ENCODE results near the gene PGAM4. TPM values are rescaled to one million over a fixed set of nuclear protein-coding genes. Genes with fewer than 3 reads are reported as not detected.
"Not testable (repeated sequence)": the region's sequence is repeated elsewhere in the genome, so short reads cannot be mapped to it uniquely, and the experiment has no call there.

The PGAM4 gene
- total RNA-seq, 1 donor: not detected

DNA sequence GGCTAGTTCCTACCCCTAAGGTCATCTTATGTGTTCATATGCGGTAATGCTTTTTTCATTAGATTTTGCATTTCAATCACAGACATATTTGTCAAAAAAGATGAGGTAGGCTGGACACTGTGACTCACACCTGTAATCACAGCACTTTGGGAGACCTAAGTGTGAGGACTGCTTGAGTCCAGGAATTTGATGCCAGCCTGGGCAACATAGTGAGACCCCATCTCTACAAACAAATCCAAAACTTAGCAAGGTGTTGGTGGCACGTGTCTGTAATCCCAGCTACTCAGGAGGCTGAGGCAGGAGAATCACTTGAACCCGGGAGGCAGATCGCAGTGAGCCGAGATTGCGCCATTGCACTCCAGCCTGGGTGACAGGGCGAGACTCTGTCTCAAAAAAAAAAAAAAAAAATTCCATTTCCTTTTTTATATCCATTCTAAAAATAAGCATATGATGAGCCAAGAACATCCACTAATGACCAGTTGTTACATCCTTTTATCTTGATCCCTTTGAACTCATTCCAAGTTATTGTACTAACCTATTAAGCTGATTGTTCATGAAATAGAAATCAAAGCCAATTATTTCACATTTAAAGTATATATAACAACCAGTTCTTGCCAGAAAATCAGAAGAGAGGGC, 23.4 kb downstream of the PGAM4 start:
- DNase-seq (ENCODE audit: insufficient read length, low spot score, missing footprints): no peak
- no peak overlapping the region for H2AFZ ChIP-seq (ENCODE audit: low read length)
- H3K4me2 ChIP-seq (ENCODE audit: insufficient read depth, low read length): no peak overlapping the region
- H3K9me3 ChIP-seq (ENCODE audit: low read depth, low read length): no peaks in the 10 kb centered on the region
- H3K27me3 ChIP-seq (ENCODE audit: insufficient read depth, low read length): no peaks in the 10 kb centered on the region
- H3K36me3 ChIP-seq (ENCODE audit: insufficient read depth, low read length): no peaks in the 10 kb centered on the region
- no peaks in the 10 kb centered on the region for H3K4me1 ChIP-seq (ENCODE audit: insufficient read depth, low read length)
- H3K27ac ChIP-seq (ENCODE audit: low read depth, low read length): no peak overlapping the region
- H3K79me2 ChIP-seq (ENCODE audit: insufficient read depth, low read length): no peaks in the 10 kb centered on the region
- no peak overlapping the region for H3K4me3 ChIP-seq (ENCODE audit: insufficient read depth, low read length)
- TF ChIP-seq, protein P1, sequence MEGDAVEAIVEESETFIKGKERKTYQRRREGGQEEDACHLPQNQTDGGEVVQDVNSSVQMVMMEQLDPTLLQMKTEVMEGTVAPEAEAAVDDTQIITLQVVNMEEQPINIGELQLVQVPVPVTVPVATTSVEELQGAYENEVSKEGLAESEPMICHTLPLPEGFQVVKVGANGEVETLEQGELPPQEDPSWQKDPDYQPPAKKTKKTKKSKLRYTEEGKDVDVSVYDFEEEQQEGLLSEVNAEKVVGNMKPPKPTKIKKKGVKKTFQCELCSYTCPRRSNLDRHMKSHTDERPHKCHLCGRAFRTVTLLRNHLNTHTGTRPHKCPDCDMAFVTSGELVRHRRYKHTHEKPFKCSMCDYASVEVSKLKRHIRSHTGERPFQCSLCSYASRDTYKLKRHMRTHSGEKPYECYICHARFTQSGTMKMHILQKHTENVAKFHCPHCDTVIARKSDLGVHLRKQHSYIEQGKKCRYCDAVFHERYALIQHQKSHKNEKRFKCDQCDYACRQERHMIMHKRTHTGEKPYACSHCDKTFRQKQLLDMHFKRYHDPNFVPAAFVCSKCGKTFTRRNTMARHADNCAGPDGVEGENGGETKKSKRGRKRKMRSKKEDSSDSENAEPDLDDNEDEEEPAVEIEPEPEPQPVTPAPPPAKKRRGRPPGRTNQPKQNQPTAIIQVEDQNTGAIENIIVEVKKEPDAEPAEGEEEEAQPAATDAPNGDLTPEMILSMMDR (IDR thresholded peaks at IDR 0.05; ENCODE audit: extremely low read depth, low read depth, low read length): no peak
- H4K20me1 ChIP-seq (ENCODE audit: insufficient read depth, low read length): no peaks in the 10 kb centered on the region

DNA sequence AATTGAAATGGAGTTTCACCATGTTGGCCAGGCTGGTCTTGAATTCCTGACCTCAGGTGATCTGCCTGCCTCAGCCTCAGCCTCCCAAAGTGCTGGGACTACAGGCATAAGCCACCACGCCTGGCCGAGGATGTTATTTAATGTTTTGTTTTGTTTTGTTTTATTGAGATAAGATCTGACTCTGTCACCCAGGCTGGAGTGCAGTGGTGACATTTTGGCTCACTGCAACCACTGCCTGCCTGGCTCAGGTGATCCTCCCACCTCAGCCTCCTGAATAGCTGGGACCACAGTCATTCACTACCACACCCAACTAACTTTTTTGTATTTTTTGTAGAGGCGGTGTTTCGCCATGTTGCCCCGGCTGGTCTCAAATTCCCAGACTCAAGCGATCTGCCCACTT, 24.4 kb downstream of the PGAM4 start:
- DNase-seq (ENCODE audit: insufficient read length, low spot score, missing footprints); H4K20me1 ChIP-seq (ENCODE audit: insufficient read depth, low read length); H3K4me1 ChIP-seq (ENCODE audit: insufficient read depth, low read length); H3K27ac ChIP-seq (ENCODE audit: low read depth, low read length); H3K9me3 ChIP-seq (ENCODE audit: low read depth, low read length); H3K4me2 ChIP-seq (ENCODE audit: insufficient read depth, low read length); H3K36me3 ChIP-seq (ENCODE audit: insufficient read depth, low read length); H3K27me3 ChIP-seq (ENCODE audit: insufficient read depth, low read length); H3K79me2 ChIP-seq (ENCODE audit: insufficient read depth, low read length); H3K4me3 ChIP-seq (ENCODE audit: insufficient read depth, low read length); H2AFZ ChIP-seq (ENCODE audit: low read length): not testable (repeated sequence)

DNA sequence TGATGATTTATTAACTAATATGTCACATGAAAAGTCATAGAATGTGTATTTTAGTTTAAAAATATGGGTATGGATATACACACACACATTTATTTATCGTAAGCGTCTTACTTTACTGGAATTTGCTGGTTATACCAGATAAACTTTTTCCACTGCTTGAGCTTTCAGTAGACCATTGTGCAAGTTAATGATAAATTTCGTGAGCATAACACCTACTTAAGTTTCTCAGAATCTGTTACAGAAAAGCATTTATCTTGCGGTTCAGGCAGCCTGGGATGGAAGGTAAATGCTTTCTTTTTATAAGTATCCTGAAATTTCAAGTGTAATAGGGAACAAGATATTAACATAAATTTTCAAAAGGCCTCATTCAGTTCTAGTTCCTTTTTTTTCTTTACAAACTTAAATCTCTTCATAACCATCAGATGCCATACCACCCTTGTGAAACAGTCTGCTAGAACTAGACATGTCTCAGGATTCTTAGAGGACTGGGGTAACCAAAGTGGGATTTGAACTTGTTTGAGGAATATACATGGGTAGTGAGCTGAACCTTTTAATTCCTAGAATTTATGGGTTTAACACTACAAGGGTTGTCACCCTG, 31.3 kb downstream of the PGAM4 start:
- Histone ChIP-seq H3K4me1 (ENCODE audit: insufficient read depth, low read length) (no peaks in the 10 kb centered on the region), H3K36me3 (ENCODE audit: insufficient read depth, low read length) (no peaks in the 10 kb centered on the region), H2AFZ (ENCODE audit: low read length) (no peak overlapping the region), H3K79me2 (ENCODE audit: insufficient read depth, low read length) (no peaks in the 10 kb centered on the region), H3K27ac (ENCODE audit: low read depth, low read length) (no peak overlapping the region), H3K4me3 (ENCODE audit: insufficient read depth, low read length) (no peak overlapping the region), H4K20me1 (ENCODE audit: insufficient read depth, low read length) (no peaks in the 10 kb centered on the region), H3K9me3 (ENCODE audit: low read depth, low read length) (no peaks in the 10 kb centered on the region), H3K27me3 (ENCODE audit: insufficient read depth, low read length) (no peaks in the 10 kb centered on the region), H3K4me2 (ENCODE audit: insufficient read depth, low read length) (no peak overlapping the region)
- TF ChIP-seq, protein P1 (IDR thresholded peaks at IDR 0.05; ENCODE audit: extremely low read depth, low read depth, low read length): no peak
- DNase-seq (ENCODE audit: insufficient read length, low spot score, missing footprints): no peak

DNA sequence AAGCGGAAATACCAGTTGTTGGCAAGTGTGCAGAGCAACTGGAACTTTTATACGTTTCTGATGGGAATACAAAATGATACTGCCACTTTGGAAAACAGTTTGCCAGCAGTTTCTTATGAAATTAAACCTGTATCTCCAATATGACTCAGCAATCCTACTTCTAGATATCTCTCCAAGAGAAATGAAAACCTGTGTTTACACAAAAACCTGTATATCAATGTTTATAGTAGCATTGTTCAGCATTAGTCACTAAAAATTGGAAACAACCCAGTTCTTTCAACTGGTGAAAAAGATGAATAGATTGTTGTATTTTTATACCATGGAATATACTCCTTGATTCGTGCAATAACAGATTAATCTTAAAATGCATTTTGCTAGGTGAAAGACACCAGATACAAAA, 32.1 kb downstream of the PGAM4 start:
- Histone ChIP-seq H3K27ac (ENCODE audit: low read depth, low read length) (no peak overlapping the region), H3K36me3 (ENCODE audit: insufficient read depth, low read length) (no peaks in the 10 kb centered on the region), H3K27me3 (ENCODE audit: insufficient read depth, low read length) (no peaks in the 10 kb centered on the region), H3K4me2 (ENCODE audit: insufficient read depth, low read length) (no peak overlapping the region), H3K4me3 (ENCODE audit: insufficient read depth, low read length) (no peak overlapping the region), H3K4me1 (ENCODE audit: insufficient read depth, low read length) (no peaks in the 10 kb centered on the region), H3K9me3 (ENCODE audit: low read depth, low read length) (no peaks in the 10 kb centered on the region), H2AFZ (ENCODE audit: low read length) (no peak overlapping the region), H3K79me2 (ENCODE audit: insufficient read depth, low read length) (no peaks in the 10 kb centered on the region), H4K20me1 (ENCODE audit: insufficient read depth, low read length) (no peaks in the 10 kb centered on the region)
- no peak for DNase-seq (ENCODE audit: insufficient read length, low spot score, missing footprints)
- TF ChIP-seq, protein P1 (IDR thresholded peaks at IDR 0.05; ENCODE audit: extremely low read depth, low read depth, low read length): no peak
